ENCODE results near the gene INTS14.

- TF ChIP-seq, protein P1, sequence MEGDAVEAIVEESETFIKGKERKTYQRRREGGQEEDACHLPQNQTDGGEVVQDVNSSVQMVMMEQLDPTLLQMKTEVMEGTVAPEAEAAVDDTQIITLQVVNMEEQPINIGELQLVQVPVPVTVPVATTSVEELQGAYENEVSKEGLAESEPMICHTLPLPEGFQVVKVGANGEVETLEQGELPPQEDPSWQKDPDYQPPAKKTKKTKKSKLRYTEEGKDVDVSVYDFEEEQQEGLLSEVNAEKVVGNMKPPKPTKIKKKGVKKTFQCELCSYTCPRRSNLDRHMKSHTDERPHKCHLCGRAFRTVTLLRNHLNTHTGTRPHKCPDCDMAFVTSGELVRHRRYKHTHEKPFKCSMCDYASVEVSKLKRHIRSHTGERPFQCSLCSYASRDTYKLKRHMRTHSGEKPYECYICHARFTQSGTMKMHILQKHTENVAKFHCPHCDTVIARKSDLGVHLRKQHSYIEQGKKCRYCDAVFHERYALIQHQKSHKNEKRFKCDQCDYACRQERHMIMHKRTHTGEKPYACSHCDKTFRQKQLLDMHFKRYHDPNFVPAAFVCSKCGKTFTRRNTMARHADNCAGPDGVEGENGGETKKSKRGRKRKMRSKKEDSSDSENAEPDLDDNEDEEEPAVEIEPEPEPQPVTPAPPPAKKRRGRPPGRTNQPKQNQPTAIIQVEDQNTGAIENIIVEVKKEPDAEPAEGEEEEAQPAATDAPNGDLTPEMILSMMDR (IDR thresholded peaks at IDR 0.05; ENCODE audit: insufficient read depth, low read length, poor library complexity, severe bottlenecking) = no peak
- no peak for TF ChIP-seq EZH2phosphoT487 (conservative IDR thresholded peaks at IDR 0.05; ENCODE audit: low read length)
These were observed 75.7 kb downstream of the INTS14 start for GRCh38 chr15:65535192-65535591.
